ENCODE measurements around the gene SAE1.

DNA sequence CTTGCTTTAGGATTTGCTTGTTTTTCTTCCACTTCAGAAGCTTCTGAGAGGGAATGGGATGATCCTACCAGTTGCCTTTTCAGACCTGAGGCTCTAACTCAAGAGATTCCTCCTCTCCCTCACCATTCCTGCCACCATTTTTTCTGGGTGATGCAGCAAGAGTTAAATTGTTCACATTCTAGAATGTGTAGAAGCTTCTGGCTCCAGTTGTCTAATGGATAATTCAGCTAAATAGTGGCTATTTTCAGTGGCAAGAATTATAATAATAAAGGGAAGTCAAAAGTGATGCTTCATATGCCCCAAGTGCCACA, 79.5 kb downstream of the SAE1 start:
- TF ChIP-seq, protein P1, sequence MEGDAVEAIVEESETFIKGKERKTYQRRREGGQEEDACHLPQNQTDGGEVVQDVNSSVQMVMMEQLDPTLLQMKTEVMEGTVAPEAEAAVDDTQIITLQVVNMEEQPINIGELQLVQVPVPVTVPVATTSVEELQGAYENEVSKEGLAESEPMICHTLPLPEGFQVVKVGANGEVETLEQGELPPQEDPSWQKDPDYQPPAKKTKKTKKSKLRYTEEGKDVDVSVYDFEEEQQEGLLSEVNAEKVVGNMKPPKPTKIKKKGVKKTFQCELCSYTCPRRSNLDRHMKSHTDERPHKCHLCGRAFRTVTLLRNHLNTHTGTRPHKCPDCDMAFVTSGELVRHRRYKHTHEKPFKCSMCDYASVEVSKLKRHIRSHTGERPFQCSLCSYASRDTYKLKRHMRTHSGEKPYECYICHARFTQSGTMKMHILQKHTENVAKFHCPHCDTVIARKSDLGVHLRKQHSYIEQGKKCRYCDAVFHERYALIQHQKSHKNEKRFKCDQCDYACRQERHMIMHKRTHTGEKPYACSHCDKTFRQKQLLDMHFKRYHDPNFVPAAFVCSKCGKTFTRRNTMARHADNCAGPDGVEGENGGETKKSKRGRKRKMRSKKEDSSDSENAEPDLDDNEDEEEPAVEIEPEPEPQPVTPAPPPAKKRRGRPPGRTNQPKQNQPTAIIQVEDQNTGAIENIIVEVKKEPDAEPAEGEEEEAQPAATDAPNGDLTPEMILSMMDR (IDR thresholded peaks at IDR 0.05) = no peak
- no peak for TF ChIP-seq POLR2AphosphoS5 (IDR thresholded peaks at IDR 0.05)
- TF ChIP-seq POLR2A (IDR thresholded peaks at IDR 0.05) = no peak

Measured in stomach (tissue), 4 donors.